K562 (cell line): ENCODE results near the gene FAM107B. TPM values are rescaled to one million over a fixed set of nuclear protein-coding genes. Genes with fewer than 3 reads are reported as not detected.

Experiments
- ATAC-seq: fragments of 200-7000 bp; cut with Tn5 transposase; 3 replicates; pipeline ENCODE4 v1.9.1; 2020; ENCODE audit warnings: moderate library complexity
- BruUV-seq: library from RNA; stranded (reverse); fragments of 400-500 nt; replicated peaks from 2 replicates; lab custom pipeline; 2021; lab: Mats Ljungman, UMichigan
- CTCF ChIA-PET: fragments of 300-600 bp; formaldehyde crosslinking; extraction: SDS; loops from one replicate; lab custom pipeline; 2021; ENCODE audit warnings: low intra/inter-chr PET ratio; lab: Yijun Ruan, JAX
- POLR2A ChIA-PET: fragments of 300-600, 350-650 bp; sonication (Branson Sonifier 250); formaldehyde crosslinking; extraction: SDS; loops from one replicate; lab custom pipeline; 2021; ENCODE audit warnings: antibody characterized with exemption, inconsistent platforms; lab: Yijun Ruan, JAX
- DNase-seq, 4 experiments: peaks; one replicate each; pipeline versions ENCODE4 v3.0.0 to v3.0.0-alpha.2; 2011 to 2018; ENCODE audit warnings: low spot score in 3 of 4, mixed read lengths in 3 of 4; ENCODE audit errors: extremely low read depth in 1 of 4
- FAIRE-seq: peaks from 2 replicates; lab custom pipeline; 2011; peaks lifted over from hg19 to GRCh38; lab: Jason Lieb, UNC
- H2AFZ ChIP-seq: 2 replicates; pipeline ENCODE4 v1.6.0; 2011; ENCODE audit warnings: low read depth, low read length, control low read depth, inconsistent platforms
- H3K27ac ChIP-seq: fragments of 200-600 bp; 3 replicates; pipeline ENCODE4 v1.8.0; 2011; ENCODE audit warnings: low read depth, mild to moderate bottlenecking, control low read depth, inconsistent platforms, low read length, moderate library complexity, mixed read lengths; ENCODE audit errors: extremely low read depth
- H3K27me3 ChIP-seq, 2 experiments: fragments of 300-600 bp in 1 of 2; 2 replicates in 1 of 2; 3 replicates in 1 of 2; pipeline versions ENCODE4 v1.6.0 to v1.8.0; 2011; ENCODE audit warnings: inconsistent platforms in 2 of 2, low read length in 2 of 2, mild to moderate bottlenecking in 1 of 2, mixed read lengths in 1 of 2, moderate library complexity in 1 of 2; ENCODE audit not compliant: control insufficient read depth in 2 of 2, insufficient read depth in 2 of 2
- H3K36me3 ChIP-seq: fragments of 300-600 bp; 3 replicates; pipeline ENCODE4 v1.8.0; 2011; ENCODE audit warnings: mild to moderate bottlenecking, low read length, inconsistent platforms; ENCODE audit not compliant: control insufficient read depth, insufficient read depth
- H3K4me1 ChIP-seq, 2 experiments: fragments of 200-600 bp in 1 of 2; replicated peaks in 1 of 2; 2 replicates in 1 of 2; 3 replicates in 1 of 2; pipeline versions ENCODE4 v1.5.1 to v1.8.0; 2011; ENCODE audit warnings: inconsistent platforms in 2 of 2, low read length in 2 of 2, mild to moderate bottlenecking in 1 of 2, mixed read lengths in 1 of 2, moderate library complexity in 1 of 2; ENCODE audit not compliant: control insufficient read depth in 2 of 2, insufficient read depth in 2 of 2
- H3K4me2 ChIP-seq: 2 replicates; pipeline ENCODE4 v1.6.1; 2011; ENCODE audit warnings: low read length, control low read depth, inconsistent platforms, mixed read lengths; ENCODE audit not compliant: insufficient read depth
- H3K4me3 ChIP-seq: fragments of 200-600 bp; sonication (generic), shearing (Covaris generic); 2 replicates; pipeline ENCODE4 v1.5.1; 2016; ENCODE audit warnings: control low read depth, inconsistent platforms
- H3K79me2 ChIP-seq: fragments of 200-600 bp; 3 replicates; pipeline ENCODE4 v1.8.0; 2011; ENCODE audit warnings: low read length, inconsistent platforms; ENCODE audit not compliant: control insufficient read depth, insufficient read depth
- H3K9ac ChIP-seq, 2 experiments: 2 replicates each; pipeline versions ENCODE4 v1.6.0 to v1.6.1; 2011; ENCODE audit warnings: low read depth in 2 of 2, low read length in 2 of 2, control low read depth in 1 of 2, inconsistent platforms in 1 of 2, mild to moderate bottlenecking in 1 of 2, mixed read lengths in 1 of 2; ENCODE audit not compliant: insufficient read depth in 1 of 2
- H3K9me1 ChIP-seq: one replicate; pipeline ENCODE4 v1.6.0; 2011; ENCODE audit warnings: inconsistent platforms, mild to moderate bottlenecking, low read length, moderate library complexity; ENCODE audit not compliant: control insufficient read depth, insufficient read depth
- H3K9me3 ChIP-seq: replicated peaks from 2 replicates; pipeline ENCODE4 v1.5.1; 2011; ENCODE audit warnings: low read depth, low read length, inconsistent platforms; ENCODE audit not compliant: control insufficient read depth, insufficient read depth
- H4K20me1 ChIP-seq: replicated peaks from 2 replicates; pipeline ENCODE4 v1.6.1; 2011; ENCODE audit warnings: low read length, inconsistent platforms, mixed read lengths; ENCODE audit not compliant: control insufficient read depth, insufficient read depth
- CCNT2 ChIP-seq: IDR thresholded peaks from 2 replicates; pipeline ENCODE4 v1.6.1; 2011; ENCODE audit warnings: borderline replicate concordance, low read depth, mild to moderate bottlenecking, moderate library complexity, mixed read lengths, low read length; ENCODE audit not compliant: insufficient read length; ENCODE audit errors: extremely low read depth
- HNRNPUL1 ChIP-seq: fragments of 200-400 bp; formaldehyde crosslinking; IDR thresholded peaks from 2 replicates; pipeline ENCODE4 v1.6.1; 2017; ENCODE audit warnings: low read length
- KDM4B ChIP-seq, 2 experiments: fragments of 450-650 bp in 1 of 2; sonication (generic) in 1 of 2; IDR thresholded peaks; 2 replicates each; pipeline ENCODE4 v1.6.1; 2016 to 2017; ENCODE audit warnings: borderline replicate concordance in 2 of 2, antibody characterized with exemption in 1 of 2, low read depth in 1 of 2, mild to moderate bottlenecking in 1 of 2
- MEIS2 ChIP-seq: fragments of 450-650 bp; IDR thresholded peaks from 2 replicates; pipeline ENCODE4 v1.6.1; 2014; ENCODE audit warnings: mild to moderate bottlenecking; ENCODE audit not compliant: partially characterized antibody
- NR2C1 ChIP-seq, 2 experiments: fragments of 450-650 bp; IDR thresholded peaks; 2 replicates each; pipeline ENCODE4 v1.6.1; 2017; ENCODE audit warnings: mild to moderate bottlenecking in 2 of 2, antibody characterized with exemption in 1 of 2, inconsistent platforms in 1 of 2, missing compliant biosample characterization in 1 of 2, missing genetic modification characterization in 1 of 2
- SIN3A ChIP-seq, 2 experiments: fragments of 150-350 bp in 1 of 2; IDR thresholded peaks; 2 replicates each; pipeline ENCODE4 v1.6.1; 2011 to 2016; ENCODE audit warnings: borderline replicate concordance in 2 of 2, low read depth in 2 of 2, low read length in 2 of 2, mild to moderate bottlenecking in 2 of 2, moderate library complexity in 2 of 2; ENCODE audit not compliant: control insufficient read depth in 1 of 2
- SP2 ChIP-seq: IDR thresholded peaks from 2 replicates; pipeline ENCODE4 v1.6.1; 2011; ENCODE audit warnings: mild to moderate bottlenecking, low read depth, low read length, moderate library complexity; ENCODE audit not compliant: poor library complexity, severe bottlenecking; ENCODE audit errors: extremely low read depth
- ZC3H11A ChIP-seq: IDR thresholded peaks from 2 replicates; pipeline ENCODE4 v1.6.1; 2012; ENCODE audit warnings: low read depth, low read length, improper control_type of control experiment
- ZNF561 ChIP-seq: fragments of 450-650 bp; formaldehyde crosslinking; conservative IDR thresholded peaks from 2 replicates; pipeline ENCODE4 v1.4.0; 2020; ENCODE audit warnings: mild to moderate bottlenecking, moderate library complexity
- ZNF584 ChIP-seq: fragments of 200-800 bp; sonication (Bioruptor generic); IDR thresholded peaks from 2 replicates; pipeline ENCODE4 v1.6.1; 2016; ENCODE audit warnings: low read depth, mild to moderate bottlenecking, missing genetic modification characterization, missing compliant biosample characterization
- ZNF589 ChIP-seq: fragments of 200-800 bp; sonication (Bioruptor generic); IDR thresholded peaks from 2 replicates; pipeline ENCODE4 v1.6.1; 2016; ENCODE audit warnings: low read depth, missing genetic modification characterization, missing compliant biosample characterization
- WGBS: fragments of 100-300 bp; shearing (Covaris generic); methylation state at CpG from one replicate; pipeline ENCODE4 v1.1.6; 2016; ENCODE audit warnings: low coverage, mixed read lengths; ENCODE audit not compliant: insufficient coverage; ENCODE audit errors: missing lambda C conversion rate; 5-methylcytosine and 5-hydroxymethylcytosine counted together
- in situ Hi-C: fragments of 300-500 bp; cut with MboI; formaldehyde crosslinking; loops from 4 replicates; pipeline ENCODE4 v1.15.0; 2018; ENCODE audit warnings: inconsistent platforms, mixed read lengths
- intact Hi-C: fragments of 100-400 bp; cut with micrococcal nuclease; formaldehyde crosslinking; loops from 2 replicates; pipeline ENCODE4 v1.14.2; 2022
- polyA plus RNA-seq, 8 experiments: library from polyadenylated mRNA; depleted of rRNA in 4 of 8; stranded (reverse) in 5 of 8; unstranded in 3 of 8; fragments of >200 nt; fragmentation: Nextera tagmentation in 2 of 8; fragmentation: Illumina TruSeq in 1 of 8; extraction: Ambion mirVana in 2 of 8; extraction: Trizol in 1 of 8; gene quantifications; 2 replicates each; pipeline versions ENCODE4 v1.2.1 to v1.2.3, GENCODE V29; 2011 to 2014; ENCODE audit warnings: inconsistent platforms in 1 of 8, missing spikeins in 1 of 8
- total RNA-seq, 7 experiments: library from RNA; depleted of rRNA in 6 of 7; stranded (reverse); fragments of >200 nt in 6 of 7; fragmentation: Illumina TruSeq in 2 of 7; extraction: Trizol in 2 of 7; gene quantifications; 2 replicates each; pipeline versions ENCODE4 v1.2.1 to v1.2.3, GENCODE V29; 2011 to 2021; ENCODE audit warnings: low replicate concordance in 1 of 7
- TF ChIP-seq, protein P1 (sequence below): fragments of 450-650 bp; IDR thresholded peaks from 2 replicates; pipeline ENCODE4 v1.7.0; 2016; ENCODE audit warnings: borderline replicate concordance
- TF ChIP-seq, protein P2 (sequence below): IDR thresholded peaks from 2 replicates; pipeline ENCODE4 v1.6.1; 2011; ENCODE audit warnings: borderline replicate concordance, low read depth, mild to moderate bottlenecking, moderate library complexity, low read length; ENCODE audit not compliant: insufficient read depth, poor library complexity, severe bottlenecking
- TF ChIP-seq, protein P3 (sequence below): fragments of 450-650 bp; IDR thresholded peaks from 2 replicates; pipeline ENCODE4 v1.6.1; 2016; ENCODE audit warnings: missing biosample characterization, missing genetic modification characterization
- TF ChIP-seq, protein P4 (sequence below): fragments of 250-450 bp; sonication (Bioruptor Pico); IDR thresholded peaks from 2 replicates; pipeline ENCODE4 v1.5.0; 2020; ENCODE audit warnings: mild to moderate bottlenecking

Gene FAM107B
- total and polyA plus RNA-seq, 9 of the 15 experiments (the other 6 are each of a cell fraction or from before 2014, with no cell fraction given) = 0.40 to 2.8 (median 1.4) TPM

DNA sequence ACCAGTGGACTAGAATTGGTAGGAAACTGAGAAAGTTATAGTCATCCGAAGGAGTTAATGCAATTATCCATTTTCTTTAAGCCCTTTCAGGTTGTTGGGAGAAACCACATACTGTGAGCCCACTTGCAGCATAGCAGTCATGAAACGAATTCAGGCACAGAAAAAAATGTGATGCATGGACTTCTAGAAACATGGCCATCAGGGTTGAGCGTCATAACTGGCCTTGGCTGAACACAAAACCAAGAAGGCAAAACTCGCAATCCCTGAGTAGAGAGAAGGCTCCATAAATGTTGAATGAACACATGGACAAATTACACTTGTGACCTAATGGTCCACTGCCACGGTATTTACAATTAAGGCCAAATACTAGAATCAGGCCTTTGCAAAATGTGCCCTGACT lies 121.9 kb downstream of the FAM107B start:
- H3K4me2 ChIP-seq = no peak overlapping the region
- no peaks in the 10 kb centered on the region for H3K79me2 ChIP-seq
- no peak for DNase-seq
- H3K9me1 ChIP-seq = no peaks in the 10 kb centered on the region
- no peak overlapping the region for H3K27ac ChIP-seq
- H4K20me1 ChIP-seq = no peaks in the 10 kb centered on the region
- POLR2A ChIA-PET = no interaction called here
- no peak overlapping the region for H2AFZ ChIP-seq
- H3K4me1 ChIP-seq = no peaks in the 10 kb centered on the region
- ATAC-seq = no peak
- H3K27me3 ChIP-seq = peaks cover 10 to 17% of the 10 kb centered on the region in 2 experiments; a peak in 3 of 5 replicates
- no peak overlapping the region for H3K9ac ChIP-seq
- no TSS peak for BruUV-seq
- no peak overlapping the region for H3K4me3 ChIP-seq
- FAIRE-seq = no peak
- H3K36me3 ChIP-seq = no peaks in the 10 kb centered on the region
- H3K9me3 ChIP-seq = no peaks in the 10 kb centered on the region
- WGBS = 0% methylated on average over 5 of the region's 5 CpGs
- CTCF ChIA-PET = no interaction called here
- intact Hi-C loops (no loop called here), in situ Hi-C loops (no loop called here)
- TF ChIP-seq ZNF584 (CRISPR knock-in tag) = no peak
- TF ChIP-seq ZNF589 (CRISPR knock-in tag) = no peak
- no peak for TF ChIP-seq MEIS2
- TF ChIP-seq, protein P1, sequence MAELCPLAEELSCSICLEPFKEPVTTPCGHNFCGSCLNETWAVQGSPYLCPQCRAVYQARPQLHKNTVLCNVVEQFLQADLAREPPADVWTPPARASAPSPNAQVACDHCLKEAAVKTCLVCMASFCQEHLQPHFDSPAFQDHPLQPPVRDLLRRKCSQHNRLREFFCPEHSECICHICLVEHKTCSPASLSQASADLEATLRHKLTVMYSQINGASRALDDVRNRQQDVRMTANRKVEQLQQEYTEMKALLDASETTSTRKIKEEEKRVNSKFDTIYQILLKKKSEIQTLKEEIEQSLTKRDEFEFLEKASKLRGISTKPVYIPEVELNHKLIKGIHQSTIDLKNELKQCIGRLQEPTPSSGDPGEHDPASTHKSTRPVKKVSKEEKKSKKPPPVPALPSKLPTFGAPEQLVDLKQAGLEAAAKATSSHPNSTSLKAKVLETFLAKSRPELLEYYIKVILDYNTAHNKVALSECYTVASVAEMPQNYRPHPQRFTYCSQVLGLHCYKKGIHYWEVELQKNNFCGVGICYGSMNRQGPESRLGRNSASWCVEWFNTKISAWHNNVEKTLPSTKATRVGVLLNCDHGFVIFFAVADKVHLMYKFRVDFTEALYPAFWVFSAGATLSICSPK = no peak
- TF ChIP-seq ZNF561 = no peak
- no peak for TF ChIP-seq SP2
- no peak for TF ChIP-seq CCNT2
- TF ChIP-seq ZC3H11A = no peak
- TF ChIP-seq HNRNPUL1 = no peak
- TF ChIP-seq NR2C1 (IDR thresholded peaks at IDR 0.05) = no peak
- no peak for TF ChIP-seq NR2C1 (tag; IDR thresholded peaks at IDR 0.05)
- TF ChIP-seq, protein P2, sequence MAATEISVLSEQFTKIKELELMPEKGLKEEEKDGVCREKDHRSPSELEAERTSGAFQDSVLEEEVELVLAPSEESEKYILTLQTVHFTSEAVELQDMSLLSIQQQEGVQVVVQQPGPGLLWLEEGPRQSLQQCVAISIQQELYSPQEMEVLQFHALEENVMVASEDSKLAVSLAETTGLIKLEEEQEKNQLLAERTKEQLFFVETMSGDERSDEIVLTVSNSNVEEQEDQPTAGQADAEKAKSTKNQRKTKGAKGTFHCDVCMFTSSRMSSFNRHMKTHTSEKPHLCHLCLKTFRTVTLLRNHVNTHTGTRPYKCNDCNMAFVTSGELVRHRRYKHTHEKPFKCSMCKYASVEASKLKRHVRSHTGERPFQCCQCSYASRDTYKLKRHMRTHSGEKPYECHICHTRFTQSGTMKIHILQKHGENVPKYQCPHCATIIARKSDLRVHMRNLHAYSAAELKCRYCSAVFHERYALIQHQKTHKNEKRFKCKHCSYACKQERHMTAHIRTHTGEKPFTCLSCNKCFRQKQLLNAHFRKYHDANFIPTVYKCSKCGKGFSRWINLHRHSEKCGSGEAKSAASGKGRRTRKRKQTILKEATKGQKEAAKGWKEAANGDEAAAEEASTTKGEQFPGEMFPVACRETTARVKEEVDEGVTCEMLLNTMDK = no peak
- TF ChIP-seq SIN3A (IDR thresholded peaks at IDR 0.05; ENCODE audit: borderline replicate concordance in 2 of 2, control insufficient read depth in 1 of 2, low read depth in 2 of 2, low read length in 2 of 2) = no peak
- TF ChIP-seq, protein P3, sequence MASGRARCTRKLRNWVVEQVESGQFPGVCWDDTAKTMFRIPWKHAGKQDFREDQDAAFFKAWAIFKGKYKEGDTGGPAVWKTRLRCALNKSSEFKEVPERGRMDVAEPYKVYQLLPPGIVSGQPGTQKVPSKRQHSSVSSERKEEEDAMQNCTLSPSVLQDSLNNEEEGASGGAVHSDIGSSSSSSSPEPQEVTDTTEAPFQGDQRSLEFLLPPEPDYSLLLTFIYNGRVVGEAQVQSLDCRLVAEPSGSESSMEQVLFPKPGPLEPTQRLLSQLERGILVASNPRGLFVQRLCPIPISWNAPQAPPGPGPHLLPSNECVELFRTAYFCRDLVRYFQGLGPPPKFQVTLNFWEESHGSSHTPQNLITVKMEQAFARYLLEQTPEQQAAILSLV (tag) = no peak
- TF ChIP-seq, protein P4, sequence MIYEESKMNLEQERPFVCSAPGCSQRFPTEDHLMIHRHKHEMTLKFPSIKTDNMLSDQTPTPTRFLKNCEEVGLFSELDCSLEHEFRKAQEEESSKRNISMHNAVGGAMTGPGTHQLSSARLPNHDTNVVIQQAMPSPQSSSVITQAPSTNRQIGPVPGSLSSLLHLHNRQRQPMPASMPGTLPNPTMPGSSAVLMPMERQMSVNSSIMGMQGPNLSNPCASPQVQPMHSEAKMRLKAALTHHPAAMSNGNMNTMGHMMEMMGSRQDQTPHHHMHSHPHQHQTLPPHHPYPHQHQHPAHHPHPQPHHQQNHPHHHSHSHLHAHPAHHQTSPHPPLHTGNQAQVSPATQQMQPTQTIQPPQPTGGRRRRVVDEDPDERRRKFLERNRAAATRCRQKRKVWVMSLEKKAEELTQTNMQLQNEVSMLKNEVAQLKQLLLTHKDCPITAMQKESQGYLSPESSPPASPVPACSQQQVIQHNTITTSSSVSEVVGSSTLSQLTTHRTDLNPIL (CRISPR knock-in tag) = no peak
- TF ChIP-seq KDM4B (IDR thresholded peaks at IDR 0.05; ENCODE audit: borderline replicate concordance in 2 of 2, low read depth in 1 of 2) = no peak
